B cell (primary cell): ENCODE measurements around the gene NCEH1. TPM values are rescaled to one million over a fixed set of nuclear protein-coding genes. Genes with fewer than 3 reads are reported as not detected.

Experiments used
- ATAC-seq: fragments of 200-7000 bp; cut with Tn5 transposase; one replicate; pipeline ENCODE4 v1.10.0; 2021; ENCODE audit warnings: low read depth, mild to moderate bottlenecking, moderate number of reproducible peaks, moderate library complexity
- CTCF ChIA-PET: fragments of 350-600 bp; sonication (Branson Sonifier 250); formaldehyde crosslinking; loops from one replicate; lab custom pipeline; 2021; ENCODE audit warnings: antibody characterized with exemption, inconsistent platforms; lab: Charles Lee
- POLR2A ChIA-PET: fragments of 350-600 bp; sonication (Branson Sonifier 250); formaldehyde crosslinking; loops from one replicate; lab custom pipeline; 2021; ENCODE audit warnings: antibody characterized with exemption; lab: Charles Lee
- DNase-seq: peaks from one replicate; pipeline ENCODE4 v3.0.0; 2013
- H2AFZ ChIP-seq: 2 replicates; pipeline ENCODE4 v1.6.1; 2012; ENCODE audit warnings: mild to moderate bottlenecking, low read depth, low read length; ENCODE audit not compliant: insufficient read depth, poor library complexity, severe bottlenecking
- H3K27ac ChIP-seq, 2 donors: 1 replicate in 1 of 2; 2 replicates in 1 of 2; pipeline ENCODE4 v1.5.1; 2012 to 2013; ENCODE audit warnings: low read length in 2 of 2, mild to moderate bottlenecking in 2 of 2, moderate library complexity in 1 of 2
- H3K27me3 ChIP-seq, 4 experiments: fragments of 200-600 bp in 1 of 4; sonication (generic) in 1 of 4; replicated peaks in 1 of 4; 1 replicate in 2 of 4; 2 replicates in 2 of 4; pipeline versions ENCODE4 v1.6.1 to v1.7.0; 2013 to 2016; ENCODE audit warnings: low read length in 3 of 4, mild to moderate bottlenecking in 2 of 4, mixed read lengths in 1 of 4, moderate library complexity in 1 of 4; ENCODE audit not compliant: insufficient read depth in 4 of 4, control insufficient read depth in 3 of 4; ENCODE audit errors: control extremely low read depth in 1 of 4
- H3K36me3 ChIP-seq, 2 experiments: replicated peaks in 1 of 2; 1 replicate in 1 of 2; 2 replicates in 1 of 2; pipeline versions ENCODE4 v1.6.1 to v1.7.1; 2013; ENCODE audit warnings: low read length in 1 of 2; ENCODE audit not compliant: insufficient read depth in 2 of 2, control insufficient read depth in 1 of 2; ENCODE audit errors: control extremely low read depth in 1 of 2, extremely low read depth in 1 of 2
- H3K4me1 ChIP-seq, 2 donors: fragments of 200-600 bp in 1 of 2; sonication (generic) in 1 of 2; 1 replicate in 1 of 2; 2 replicates in 1 of 2; pipeline versions ENCODE4 v1.5.1 to v1.6.1; 2013 to 2017; ENCODE audit warnings: low read length in 2 of 2; ENCODE audit not compliant: control insufficient read depth in 2 of 2, insufficient read depth in 2 of 2
- H3K4me2 ChIP-seq: replicated peaks from 2 replicates; pipeline ENCODE3; 2012; ENCODE audit warnings: mild to moderate bottlenecking, low read depth, low read length; ENCODE audit not compliant: poor library complexity, severe bottlenecking
- H3K4me3 ChIP-seq, 5 experiments: fragments of 200-600 bp in 1 of 5; sonication (generic) in 1 of 5; 1 replicate in 3 of 5; 2 replicates in 2 of 5; pipeline versions ENCODE4 v1.5.1 to v1.7.0; 2011 to 2016; ENCODE audit warnings: low read length in 4 of 5, mild to moderate bottlenecking in 4 of 5, low read depth in 2 of 5, control low read depth in 1 of 5, moderate library complexity in 1 of 5; ENCODE audit not compliant: insufficient read depth in 1 of 5; ENCODE audit errors: control extremely low read depth in 1 of 5, extremely low read depth in 1 of 5
- H3K79me2 ChIP-seq: fragments of 200-600 bp; sonication (generic); one replicate; pipeline ENCODE4 v1.6.0; 2016; ENCODE audit warnings: low read length; ENCODE audit not compliant: control insufficient read depth, insufficient read depth
- H3K9ac ChIP-seq: fragments of 200-600 bp; sonication (generic); 2 replicates; pipeline ENCODE4 v1.6.1; 2017; ENCODE audit warnings: mild to moderate bottlenecking, low read length, moderate library complexity
- H3K9me3 ChIP-seq, 3 donors: one replicate each; pipeline versions ENCODE4 v1.6.1 to v1.7.1; 2013; ENCODE audit warnings: low read length in 2 of 3; ENCODE audit not compliant: control insufficient read depth in 2 of 3, insufficient read depth in 1 of 3; ENCODE audit errors: control extremely low read depth in 1 of 3
- H4K20me1 ChIP-seq: 2 replicates; pipeline ENCODE4 v1.6.0; 2012; ENCODE audit warnings: mild to moderate bottlenecking, low read length; ENCODE audit not compliant: insufficient read depth, control insufficient read depth, poor library complexity, severe bottlenecking
- H3K27ac Mint-ChIP-seq: one replicate; pipeline ENCODE4 v1.8.0; 2021; ENCODE audit warnings: mixed read lengths
- H3K27me3 Mint-ChIP-seq: one replicate; pipeline ENCODE4 v1.8.0; 2021; ENCODE audit warnings: mixed read lengths
- H3K4me1 Mint-ChIP-seq: one replicate; pipeline ENCODE4 v1.8.0; 2021; ENCODE audit warnings: mixed read lengths
- H3K4me3 Mint-ChIP-seq: one replicate; pipeline ENCODE4 v1.8.0; 2021; ENCODE audit warnings: mixed read lengths
- H3K9me3 Mint-ChIP-seq: one replicate; pipeline ENCODE4 v1.8.0; 2022; ENCODE audit warnings: mixed read lengths; ENCODE audit not compliant: insufficient read depth
- CTCF ChIP-seq: fragments of 200-600 bp; IDR thresholded peaks from one replicate; pipeline ENCODE4 v1.8.0; 2022; ENCODE audit warnings: antibody characterized with exemption, mild to moderate bottlenecking
- EZH2 ChIP-seq: IDR thresholded peaks from 2 replicates; pipeline ENCODE4 v1.6.1; 2012; ENCODE audit warnings: borderline replicate concordance, low read depth, mild to moderate bottlenecking, moderate library complexity, low read length; ENCODE audit not compliant: insufficient read depth, poor library complexity, severe bottlenecking
- WGBS: methylation state at CpG from one replicate; pipeline ENCODE4 v1.1.5; 2013; ENCODE audit warnings: missing lambda C conversion rate; ENCODE audit not compliant: insufficient coverage; 5-methylcytosine and 5-hydroxymethylcytosine counted together
- intact Hi-C: fragments of 100-400 bp; cut with micrococcal nuclease; formaldehyde crosslinking; loops from one replicate; pipeline ENCODE4 v1.10.0; 2022
- polyA plus RNA-seq: library from polyadenylated mRNA; depleted of rRNA; stranded (reverse); fragments of >200 nt; gene quantifications from 2 replicates; pipeline ENCODE4 v1.2.3, GENCODE V29; 2012
- total RNA-seq, 2 donors: library from RNA; stranded (reverse); fragments of 120-200 nt in 1 of 2; gene quantifications; 1 replicate in 1 of 2; 2 replicates in 1 of 2; pipeline versions ENCODE4 v1.2.3 to v1.2.4, GENCODE V29; 2013 to 2022

NCEH1 gene
- total and polyA plus RNA-seq, 2 donors (not counting 1 experiment from before 2014, with no cell fraction given): 3.4 to 8.6 TPM

GRCh38 chr3:172675441-172676193, 35.2 kb downstream of the NCEH1 start:
- no peak for TF ChIP-seq EZH2
- peak; percentile 95 for TF ChIP-seq CTCF
- no peak overlapping the region for H3K4me2 ChIP-seq

DNA sequence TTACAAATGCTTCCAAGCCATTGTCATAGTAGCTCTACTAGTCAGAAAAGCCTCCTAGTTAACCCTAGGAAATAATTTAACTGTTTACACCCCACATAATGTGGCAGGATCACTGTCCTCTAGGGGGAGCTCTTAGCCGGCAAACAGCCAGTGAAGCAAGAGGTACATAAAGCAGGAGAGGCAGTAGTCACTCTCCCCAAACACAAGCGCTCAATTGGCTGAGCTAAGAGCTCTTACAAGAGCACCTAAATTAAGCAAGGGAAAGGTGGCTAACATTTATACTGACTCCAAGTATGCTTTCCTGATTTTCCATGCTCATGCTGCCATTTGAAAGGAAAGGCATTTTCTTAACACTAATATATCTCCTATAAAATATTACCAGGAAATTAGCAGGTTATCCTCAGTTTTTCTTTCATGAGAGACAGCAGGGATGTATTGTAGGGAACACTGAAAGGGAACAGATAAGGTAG, 37.6 kb downstream of the NCEH1 start:
- Histone ChIP-seq H3K9ac (no peak overlapping the region), H3K79me2 (peaks cover 5% of the 10 kb centered on the region), H4K20me1 (peaks cover 7% of the 10 kb centered on the region), H3K4me1 (no peaks in the 10 kb centered on the region), H3K4me3 (no peak overlapping the region), H3K36me3 (no peaks in the 10 kb centered on the region), H3K27me3 (no peaks in the 10 kb centered on the region), H3K9me3 (no peaks in the 10 kb centered on the region), H3K27ac (no peak overlapping the region), H3K4me2 (no peak overlapping the region), H2AFZ (no peak overlapping the region)
- TF ChIP-seq CTCF (peak; percentile 70), EZH2 (no peak)
- Mint-ChIP-seq H3K27me3 (no peaks in the 10 kb centered on the region), H3K9me3 (no peaks in the 10 kb centered on the region), H3K4me3 (no peak overlapping the region), H3K4me1 (no peaks in the 10 kb centered on the region), H3K27ac (no peak overlapping the region)
- 80% methylated on average over 1 of the region's 2 CpGs for WGBS
- CTCF ChIA-PET: interaction anchor here (0.5 to 2.4 kb wide), 19 partner anchors 8 to 568 kb away, joined by 3 to 9 read pairs (median 4); partner anchors contain the start of genes ECT2 and NCEH1
- no peak for ATAC-seq
- peak; percentile 49 for DNase-seq
- intact Hi-C loops: no loop called here
- POLR2A ChIA-PET: no interaction called here

More at GRCh38 chr3:172675441-172676193, 35.2 kb downstream of the NCEH1 start:
- ChIA-PET POLR2A (no interaction called here), CTCF (interaction anchor here (1.0 to 2.3 kb wide), 5 partner anchors 9 to 17 kb away, joined by 4 to 9 read pairs (median 7); no protein-coding TSS in a partner anchor)
- Mint-ChIP-seq H3K27me3 (no peaks in the 10 kb centered on the region), H3K27ac (no peak overlapping the region), H3K9me3 (no peaks in the 10 kb centered on the region), H3K4me3 (no peak overlapping the region), H3K4me1 (no peaks in the 10 kb centered on the region)
- ATAC-seq (peak; percentile 51), DNase-seq (peak; percentile 61)
- Histone ChIP-seq H3K36me3 (peaks cover 0 to 7% of the 10 kb centered on the region in 2 experiments), H2AFZ (no peak overlapping the region), H3K79me2 (peaks cover 5% of the 10 kb centered on the region), H3K4me3 (no peak overlapping the region), H3K9me3 (no peaks in the 10 kb centered on the region), H3K27me3 (no peaks in the 10 kb centered on the region), H3K4me1 (no peaks in the 10 kb centered on the region), H3K27ac (no peak overlapping the region), H3K9ac (no peak overlapping the region), H4K20me1 (peaks cover 7% of the 10 kb centered on the region)
- intact Hi-C loops: loop anchor here (2.0 kb wide), 1 partner anchor 35 kb away; the partner anchor contains the start of gene NCEH1
- 83% methylated on average over 2 of the region's 7 CpGs for WGBS
